Osteoblast (primary cell): ENCODE measurements around the gene PIK3C3. TPM values are rescaled to one million over a fixed set of nuclear protein-coding genes. Genes with fewer than 3 reads are reported as not detected.

Source experiments
- DNase-seq: peaks from one replicate; pipeline ENCODE4 v3.0.0; 2011; ENCODE audit warnings: low spot score, mixed read lengths; ENCODE audit not compliant: insufficient read length; ENCODE audit errors: missing footprints
- H2AFZ ChIP-seq: 2 replicates; pipeline ENCODE4 v1.6.0; 2011; ENCODE audit warnings: mild to moderate bottlenecking, low read length
- H3K27ac ChIP-seq: 2 replicates; pipeline ENCODE4 v1.5.1; 2011; ENCODE audit warnings: mild to moderate bottlenecking, low read depth, low read length, moderate library complexity
- H3K27me3 ChIP-seq: 2 replicates; pipeline ENCODE4 v1.6.0; 2012; ENCODE audit warnings: mild to moderate bottlenecking, control low read depth, inconsistent platforms, low read length, moderate library complexity; ENCODE audit not compliant: insufficient read depth
- H3K36me3 ChIP-seq: 2 replicates; pipeline ENCODE4 v1.5.1; 2011; ENCODE audit warnings: mild to moderate bottlenecking, low read length, control low read depth, moderate library complexity; ENCODE audit not compliant: insufficient read depth
- H3K4me1 ChIP-seq: 2 replicates; pipeline ENCODE4 v1.5.1; 2011; ENCODE audit warnings: mild to moderate bottlenecking, low read length, control low read depth, moderate library complexity; ENCODE audit not compliant: insufficient read depth
- H3K4me2 ChIP-seq: 2 replicates; pipeline ENCODE4 v1.6.0; 2011; ENCODE audit warnings: mild to moderate bottlenecking, low read length; ENCODE audit not compliant: insufficient read depth
- H3K4me3 ChIP-seq: fragments of 200-600 bp; sonication (generic); 3 replicates; pipeline ENCODE4 v1.5.1; 2012; ENCODE audit warnings: mild to moderate bottlenecking, low read length, inconsistent platforms; ENCODE audit not compliant: insufficient read depth
- H3K79me2 ChIP-seq: 2 replicates; pipeline ENCODE4 v1.6.0; 2012; ENCODE audit warnings: mild to moderate bottlenecking, low read length, control low read depth, inconsistent platforms; ENCODE audit not compliant: insufficient read depth
- H3K9me3 ChIP-seq: 2 replicates; pipeline ENCODE4 v1.5.1; 2011; ENCODE audit warnings: low read depth, low read length, control low read depth
- H4K20me1 ChIP-seq: 2 replicates; pipeline ENCODE4 v1.6.0; 2012; ENCODE audit warnings: mild to moderate bottlenecking, low read length, control low read depth; ENCODE audit not compliant: insufficient read depth
- total RNA-seq: library from RNA; depleted of rRNA; stranded (reverse); fragments of >200 nt; gene quantifications from 2 replicates; pipeline ENCODE4 v1.2.3, GENCODE V29; 2012
- TF ChIP-seq, protein P1 (sequence below): IDR thresholded peaks from 2 replicates; pipeline ENCODE4 v1.5.1; 2011; ENCODE audit warnings: mild to moderate bottlenecking, low read depth, low read length, moderate library complexity; ENCODE audit errors: extremely low read depth

PIK3C3 gene
- total RNA-seq, 1 donor: 59.4 TPM

DNA sequence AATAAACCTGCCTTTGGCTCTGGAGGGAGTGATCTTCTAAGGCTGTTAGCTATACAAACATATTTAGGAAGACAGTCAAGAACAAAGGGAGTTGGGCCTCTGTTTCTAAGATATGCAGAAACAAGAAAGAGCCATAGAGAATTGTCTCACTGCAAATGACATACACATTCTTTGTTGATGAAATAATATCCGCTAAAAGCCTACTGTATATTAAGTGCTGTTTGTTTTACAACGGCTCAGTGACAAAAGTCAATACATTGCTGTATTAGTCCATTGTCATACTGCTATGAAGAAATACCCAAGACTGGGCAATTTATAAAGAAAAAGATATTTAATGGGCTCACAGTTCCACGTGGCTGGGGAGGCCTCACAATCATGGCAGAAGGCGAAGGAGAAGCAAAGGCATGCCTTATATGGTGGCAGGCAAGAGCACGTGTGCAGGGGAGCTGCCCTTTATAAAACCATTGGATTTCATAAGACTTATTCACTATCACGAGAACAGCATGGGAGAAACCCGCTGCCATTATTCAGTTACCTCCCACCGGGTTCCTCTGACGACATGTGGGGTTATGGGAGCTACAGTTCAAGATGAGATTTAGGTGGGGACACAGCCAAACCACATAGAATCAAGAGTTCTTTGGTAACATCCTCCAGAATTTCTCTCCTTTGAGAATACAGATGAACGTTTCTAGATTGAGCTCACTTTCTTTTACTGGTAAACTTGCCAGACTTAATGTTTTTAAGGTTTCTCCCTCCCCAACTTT lies 157.8 kb downstream of the PIK3C3 start:
- Histone ChIP-seq H3K27me3 (no peaks in the 10 kb centered on the region), H2AFZ (no peak overlapping the region), H3K79me2 (no peaks in the 10 kb centered on the region), H3K4me1 (peaks cover 13% of the 10 kb centered on the region), H3K4me2 (no peak overlapping the region), H3K36me3 (no peaks in the 10 kb centered on the region), H4K20me1 (no peaks in the 10 kb centered on the region), H3K9me3 (no peaks in the 10 kb centered on the region), H3K4me3 (no peak overlapping the region), H3K27ac (no peak overlapping the region)
- TF ChIP-seq, protein P1, sequence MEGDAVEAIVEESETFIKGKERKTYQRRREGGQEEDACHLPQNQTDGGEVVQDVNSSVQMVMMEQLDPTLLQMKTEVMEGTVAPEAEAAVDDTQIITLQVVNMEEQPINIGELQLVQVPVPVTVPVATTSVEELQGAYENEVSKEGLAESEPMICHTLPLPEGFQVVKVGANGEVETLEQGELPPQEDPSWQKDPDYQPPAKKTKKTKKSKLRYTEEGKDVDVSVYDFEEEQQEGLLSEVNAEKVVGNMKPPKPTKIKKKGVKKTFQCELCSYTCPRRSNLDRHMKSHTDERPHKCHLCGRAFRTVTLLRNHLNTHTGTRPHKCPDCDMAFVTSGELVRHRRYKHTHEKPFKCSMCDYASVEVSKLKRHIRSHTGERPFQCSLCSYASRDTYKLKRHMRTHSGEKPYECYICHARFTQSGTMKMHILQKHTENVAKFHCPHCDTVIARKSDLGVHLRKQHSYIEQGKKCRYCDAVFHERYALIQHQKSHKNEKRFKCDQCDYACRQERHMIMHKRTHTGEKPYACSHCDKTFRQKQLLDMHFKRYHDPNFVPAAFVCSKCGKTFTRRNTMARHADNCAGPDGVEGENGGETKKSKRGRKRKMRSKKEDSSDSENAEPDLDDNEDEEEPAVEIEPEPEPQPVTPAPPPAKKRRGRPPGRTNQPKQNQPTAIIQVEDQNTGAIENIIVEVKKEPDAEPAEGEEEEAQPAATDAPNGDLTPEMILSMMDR: no peak
- no peak for DNase-seq

DNA sequence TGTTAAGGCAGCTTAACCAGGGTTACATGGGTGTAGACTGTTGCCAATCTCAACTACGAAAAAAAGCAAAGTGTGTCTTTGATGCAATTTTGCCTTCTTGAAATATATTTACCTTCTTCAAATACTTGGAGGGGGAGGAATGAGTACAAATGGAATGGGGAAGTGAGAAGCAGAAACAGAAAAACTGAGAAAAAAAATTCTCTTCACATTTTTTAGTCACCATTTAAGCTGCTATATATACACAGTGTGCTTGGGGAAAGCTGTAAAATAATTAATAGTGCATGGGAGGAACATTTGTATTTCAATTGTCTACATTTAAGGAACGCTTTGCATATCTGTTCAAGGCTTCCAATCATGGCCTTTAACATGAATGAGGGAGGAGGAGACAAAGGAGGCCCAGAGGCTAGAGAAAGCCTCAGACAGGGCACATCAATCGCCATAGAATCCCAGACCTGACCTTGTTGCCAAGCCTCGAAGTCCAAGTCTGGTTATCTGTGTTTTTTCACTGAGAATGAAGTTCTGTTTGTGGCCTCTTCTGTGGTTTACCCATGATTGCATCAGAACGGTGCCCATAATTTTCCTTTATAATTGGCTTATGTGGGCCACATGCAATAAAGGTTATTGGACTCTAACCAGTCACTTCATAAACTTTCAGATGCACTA lies 158.6 kb downstream of the PIK3C3 start:
- DNase-seq: no peak
- no peaks in the 10 kb centered on the region for H3K27me3 ChIP-seq
- no peaks in the 10 kb centered on the region for H3K79me2 ChIP-seq
- TF ChIP-seq, protein P1: no peak
- no peaks in the 10 kb centered on the region for H4K20me1 ChIP-seq
- H3K9me3 ChIP-seq: no peaks in the 10 kb centered on the region
- peak overlapping the region; percentile 58 for H3K4me2 ChIP-seq
- H3K36me3 ChIP-seq: no peaks in the 10 kb centered on the region
- peaks cover 13% of the 10 kb centered on the region for H3K4me1 ChIP-seq
- peak overlapping the region; percentile 34 for H3K27ac ChIP-seq
- H2AFZ ChIP-seq: peak overlapping the region; percentile 90
- H3K4me3 ChIP-seq: no peak overlapping the region

DNA sequence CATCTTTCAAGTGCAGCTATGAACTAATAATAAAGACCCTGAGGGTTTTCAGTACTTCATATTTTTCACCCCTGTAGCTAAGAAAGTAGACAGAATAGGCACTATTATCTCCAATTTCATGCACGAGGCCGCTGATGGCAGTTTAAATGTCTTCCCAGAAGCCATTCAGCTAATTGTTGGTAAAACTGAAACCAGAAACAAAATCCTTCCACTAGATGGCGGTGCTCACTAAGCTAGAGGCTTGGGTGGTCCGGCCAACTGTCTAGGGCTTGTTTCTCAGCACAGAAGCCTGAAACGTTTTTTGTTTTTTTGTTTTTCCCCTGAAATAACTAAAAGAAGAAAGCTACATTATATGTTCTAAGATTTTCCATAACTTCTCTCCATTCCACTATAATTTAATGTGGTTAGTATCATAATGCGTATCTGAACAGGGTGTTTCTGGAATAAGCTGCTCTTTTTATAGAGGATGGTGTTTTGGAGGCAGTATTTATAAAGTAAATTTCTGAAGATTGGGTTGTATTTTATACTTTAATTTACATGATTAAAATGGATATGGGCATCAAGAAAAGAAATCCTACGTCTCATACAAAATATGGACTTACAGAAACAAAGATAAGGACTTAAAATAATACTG lies 159.4 kb downstream of the PIK3C3 start:
- H3K4me1 ChIP-seq: peaks cover 13% of the 10 kb centered on the region
- no peaks in the 10 kb centered on the region for H3K27me3 ChIP-seq
- no peaks in the 10 kb centered on the region for H4K20me1 ChIP-seq
- TF ChIP-seq, protein P1: peak; percentile 92
- H3K27ac ChIP-seq: peak overlapping the region; percentile 34
- H3K79me2 ChIP-seq: no peaks in the 10 kb centered on the region
- H3K4me2 ChIP-seq: peak overlapping the region; percentile 58
- H3K9me3 ChIP-seq: no peaks in the 10 kb centered on the region
- peak overlapping the region; percentile 90 for H2AFZ ChIP-seq
- H3K4me3 ChIP-seq: no peak overlapping the region
- no peaks in the 10 kb centered on the region for H3K36me3 ChIP-seq
- DNase-seq: no peak

DNA sequence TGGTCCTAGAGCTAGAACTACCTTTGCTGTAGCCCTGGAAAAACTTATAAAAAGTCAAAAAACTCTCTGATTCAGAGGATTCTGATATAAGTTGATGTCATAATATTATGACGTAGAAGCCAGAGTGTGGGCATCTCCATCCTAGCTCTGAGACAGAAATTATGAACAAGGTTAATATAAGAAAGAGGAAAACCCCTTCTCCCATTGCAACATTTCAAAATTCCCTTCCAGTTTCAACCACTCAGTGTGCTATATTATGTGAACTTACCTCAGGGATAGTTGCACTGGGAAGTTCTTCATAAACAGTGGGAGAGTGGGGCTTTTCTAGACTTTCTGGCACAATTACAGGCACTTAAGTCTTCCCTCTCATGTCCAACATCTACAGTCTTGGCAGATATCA lies 171.6 kb downstream of the PIK3C3 start:
- no peaks in the 10 kb centered on the region for H3K9me3 ChIP-seq
- no peak for DNase-seq
- no peak overlapping the region for H3K4me3 ChIP-seq
- TF ChIP-seq, protein P1: no peak
- no peaks in the 10 kb centered on the region for H3K36me3 ChIP-seq
- no peak overlapping the region for H3K4me2 ChIP-seq
- no peaks in the 10 kb centered on the region for H4K20me1 ChIP-seq
- no peak overlapping the region for H3K27ac ChIP-seq
- H2AFZ ChIP-seq: no peak overlapping the region
- H3K27me3 ChIP-seq: no peaks in the 10 kb centered on the region
- no peaks in the 10 kb centered on the region for H3K79me2 ChIP-seq
- no peaks in the 10 kb centered on the region for H3K4me1 ChIP-seq
